Stimulated activated effector memory CD8-positive, alpha-beta T cell treated with anti-CD3 and anti-CD28 coated beads, Interleukin-12 subunit alpha, Interleukin-12 subunit beta, amount 100 ng/mL, for 72 hours (primary cell): Measurements from ENCODE around the gene NFYB.
A peak's percentile ranks its signal among the peaks of the same experiment; 100 is the strongest.

ENCODE experiments used
- ATAC-seq: fragments of 150-1000 bp; cut with Tn5 transposase; 2 replicates; pipeline ENCODE4 v1.10.0; 2021
- DNase-seq, 2 donors: peaks; one replicate each; pipeline ENCODE4 v3.0.0; 2021 to 2022; ENCODE audit warnings: low spot score in 2 of 2
- H3K27ac Mint-ChIP-seq: one replicate; pipeline ENCODE4 v1.8.0; 2022; ENCODE audit warnings: mild to moderate bottlenecking, mixed read lengths
- H3K36me3 Mint-ChIP-seq: one replicate; pipeline ENCODE4 v1.8.0; 2022; ENCODE audit warnings: mild to moderate bottlenecking, mixed read lengths
- H3K4me1 Mint-ChIP-seq: one replicate; pipeline ENCODE4 v1.8.0; 2022; ENCODE audit warnings: mixed read lengths
- H3K4me3 Mint-ChIP-seq: one replicate; pipeline ENCODE4 v1.8.0; 2022; ENCODE audit warnings: mild to moderate bottlenecking, mixed read lengths
- H3K9me3 Mint-ChIP-seq: one replicate; pipeline ENCODE4 v1.8.0; 2022; ENCODE audit warnings: mixed read lengths

Gene NFYB

DNA sequence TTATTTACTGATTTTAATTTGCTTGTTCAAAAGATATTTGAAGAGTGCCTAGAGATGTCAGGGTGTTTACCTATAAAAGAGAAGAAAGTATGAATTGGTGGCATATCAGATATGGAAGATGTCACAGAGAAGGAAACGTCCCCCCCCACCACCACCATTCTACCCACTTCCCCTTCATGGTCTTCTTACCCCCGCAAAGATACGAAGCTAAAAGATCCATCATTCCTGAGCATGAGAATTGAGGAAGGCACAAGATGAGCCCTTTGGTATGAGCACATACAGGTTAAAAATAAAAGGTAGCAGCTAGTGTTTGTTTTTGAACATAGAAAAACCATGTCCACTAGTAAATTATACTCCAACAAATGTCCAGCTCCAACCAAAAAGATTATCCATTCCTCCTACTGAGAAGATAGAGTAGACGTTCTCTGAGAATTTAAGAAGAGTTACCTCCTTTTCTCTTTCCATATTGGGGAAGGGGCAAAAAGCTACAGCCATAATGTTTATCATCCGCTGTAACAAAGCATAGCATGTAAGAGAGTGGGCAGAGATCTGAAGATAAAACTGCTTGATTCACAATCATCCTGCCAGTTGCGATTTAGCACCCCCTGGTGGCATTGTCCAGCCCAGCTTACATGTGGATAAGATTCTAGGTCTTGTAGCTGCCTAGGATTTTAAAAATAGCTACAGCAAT, 29.1 kb downstream of the NFYB start:
- H3K36me3 Mint-ChIP-seq = peaks cover 9% of the 10 kb centered on the region
- no peak overlapping the region for H3K27ac Mint-ChIP-seq
- H3K4me1 Mint-ChIP-seq = peaks cover 15% of the 10 kb centered on the region
- H3K4me3 Mint-ChIP-seq = no peak overlapping the region
- DNase-seq (peak; percentile 78 to 91), ATAC-seq (peak; percentile 94)
- H3K9me3 Mint-ChIP-seq = no peaks in the 10 kb centered on the region

DNA sequence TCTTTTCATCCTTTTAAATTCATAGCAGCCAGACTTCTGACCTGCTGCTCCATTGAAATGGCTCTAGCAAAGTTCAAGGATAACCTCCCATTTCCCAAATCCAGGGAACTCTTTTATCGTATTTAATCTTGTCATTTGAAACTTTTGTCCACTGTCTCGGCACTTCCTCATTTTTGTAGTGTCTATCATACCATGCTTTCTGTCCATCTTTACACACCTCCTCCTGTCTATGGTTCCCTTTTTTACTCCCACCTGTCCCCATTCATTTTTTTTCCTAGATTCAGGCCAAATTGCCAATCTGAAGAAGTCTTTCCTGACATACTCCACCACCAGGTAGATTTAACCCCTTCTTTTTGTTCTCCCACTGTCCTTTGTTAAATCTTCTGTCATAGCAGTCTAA, 31.0 kb downstream of the NFYB start:
- H3K4me1 Mint-ChIP-seq = peaks cover 15% of the 10 kb centered on the region
- no peaks in the 10 kb centered on the region for H3K9me3 Mint-ChIP-seq
- no peak for ATAC-seq
- H3K27ac Mint-ChIP-seq = no peak overlapping the region
- H3K4me3 Mint-ChIP-seq = no peak overlapping the region
- DNase-seq = no peak
- peaks cover 22% of the 10 kb centered on the region for H3K36me3 Mint-ChIP-seq

- Mint-ChIP-seq H3K27ac (no peak overlapping the region), H3K4me3 (no peak overlapping the region), H3K36me3 (peaks cover 37% of the 10 kb centered on the region), H3K4me1 (peaks cover 10% of the 10 kb centered on the region), H3K9me3 (no peaks in the 10 kb centered on the region)
- DNase-seq (no peak), ATAC-seq (no peak)
Measured at GRCh38 chr12:104105461-104105860, 32.5 kb downstream of the NFYB start.

- peaks cover 94% of the 10 kb centered on the region for H3K36me3 Mint-ChIP-seq
- no peak for ATAC-seq
- H3K4me1 Mint-ChIP-seq = peaks cover 10% of the 10 kb centered on the region
Measured at GRCh38 chr12:104097954-104098353, 40.1 kb downstream of the NFYB start.

GRCh38 chr12:104095289-104095688, 42.7 kb downstream of the NFYB start:
- ATAC-seq = peak; percentile 65
- Mint-ChIP-seq H3K9me3 (no peaks in the 10 kb centered on the region), H3K27ac (no peak overlapping the region), H3K36me3 (peaks cover 77% of the 10 kb centered on the region), H3K4me3 (no peak overlapping the region), H3K4me1 (peaks cover 10% of the 10 kb centered on the region)
- DNase-seq = no peak

More at GRCh38 chr12:104097954-104098353, 40.1 kb downstream of the NFYB start:
- Mint-ChIP-seq H3K27ac (no peak overlapping the region), H3K4me3 (no peak overlapping the region), H3K9me3 (no peaks in the 10 kb centered on the region)
- no peak for DNase-seq

GRCh38 chr12:104094284-104094683, 43.7 kb downstream of the NFYB start:
- H3K36me3 Mint-ChIP-seq = peaks cover 80% of the 10 kb centered on the region
- H3K4me1 Mint-ChIP-seq = peaks cover 10% of the 10 kb centered on the region
- DNase-seq = no peak
- no peaks in the 10 kb centered on the region for H3K9me3 Mint-ChIP-seq
- H3K4me3 Mint-ChIP-seq = no peak overlapping the region
- no peak overlapping the region for H3K27ac Mint-ChIP-seq
- ATAC-seq = no peak

GRCh38 chr12:104091136-104091535, 46.9 kb downstream of the NFYB start:
- H3K36me3 Mint-ChIP-seq = peaks cover 74% of the 10 kb centered on the region
- DNase-seq (no peak), ATAC-seq (no peak)
- H3K4me3 Mint-ChIP-seq = no peak overlapping the region
- H3K27ac Mint-ChIP-seq = no peak overlapping the region
- H3K9me3 Mint-ChIP-seq = no peaks in the 10 kb centered on the region
- H3K4me1 Mint-ChIP-seq = peaks cover 10% of the 10 kb centered on the region

DNA sequence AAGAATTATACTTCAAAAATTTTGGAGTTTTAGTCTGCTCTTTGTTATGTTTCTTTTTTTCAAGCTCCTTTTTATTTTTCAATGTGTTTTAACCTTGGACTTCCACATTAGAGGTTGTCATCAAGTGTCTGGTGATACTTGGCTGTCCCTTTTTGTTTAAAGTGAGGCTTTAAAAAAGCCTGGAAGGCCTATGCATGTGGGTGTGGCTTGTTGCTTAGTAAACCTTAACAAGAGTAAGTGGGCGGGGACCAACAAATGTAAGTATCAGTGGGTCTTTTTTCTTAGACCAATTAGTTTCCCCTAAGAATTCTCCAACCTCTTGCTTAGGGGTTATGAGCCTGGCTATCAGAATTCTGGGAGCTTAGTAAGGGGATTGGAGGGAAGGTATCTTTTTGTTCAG, 47.3 kb downstream of the NFYB start:
- DNase-seq (no peak), ATAC-seq (no peak)
- Mint-ChIP-seq H3K36me3 (peaks cover 74% of the 10 kb centered on the region), H3K27ac (peak overlapping the region; percentile 48), H3K9me3 (no peaks in the 10 kb centered on the region), H3K4me1 (peaks cover 10% of the 10 kb centered on the region), H3K4me3 (no peak overlapping the region)

DNA sequence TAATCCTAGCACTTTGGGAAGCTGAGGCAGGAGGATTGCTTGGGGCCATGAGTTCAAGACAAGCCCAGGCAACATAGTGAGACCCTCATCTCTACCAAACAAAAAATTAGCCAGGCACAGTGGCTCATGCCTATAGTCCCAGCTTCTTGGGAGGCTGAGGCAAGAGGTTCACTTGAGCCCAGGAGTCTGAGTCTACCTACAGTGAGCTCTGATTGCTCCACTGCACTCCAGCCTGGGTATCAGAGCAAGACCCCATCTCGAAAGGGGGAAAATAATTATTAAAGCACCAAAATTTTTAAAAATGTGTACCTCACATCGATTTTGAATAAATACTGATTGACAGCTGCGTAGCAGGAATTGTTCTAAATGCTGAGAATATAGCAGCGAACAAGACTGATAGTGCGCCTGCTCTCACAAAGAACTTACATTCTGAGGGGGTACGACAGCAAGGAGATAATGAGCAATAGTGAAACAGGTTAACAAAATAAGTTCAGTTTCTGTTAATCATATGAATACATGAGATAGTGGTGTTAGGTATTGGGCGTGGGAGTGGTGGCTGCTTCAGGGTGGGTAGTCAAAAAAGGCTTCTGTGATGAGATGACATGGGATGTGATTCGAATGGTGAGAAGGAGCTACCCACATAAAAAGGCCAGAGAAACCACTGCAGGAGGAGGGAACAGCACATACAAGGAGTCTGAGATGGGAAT, 54.1 kb downstream of the NFYB start:
- ATAC-seq (peak; percentile 99), DNase-seq (peak in 1 of 2 donors; percentile 73)
- peaks cover 68% of the 10 kb centered on the region for H3K36me3 Mint-ChIP-seq
- peaks cover 18% of the 10 kb centered on the region for H3K4me1 Mint-ChIP-seq
- peak overlapping the region; percentile 28 for H3K4me3 Mint-ChIP-seq
- H3K9me3 Mint-ChIP-seq = no peaks in the 10 kb centered on the region
- H3K27ac Mint-ChIP-seq = peak overlapping the region; percentile 1

GRCh38 chr12:104080764-104081163, 57.2 kb downstream of the NFYB start:
- DNase-seq (no peak), ATAC-seq (no peak)
- Mint-ChIP-seq H3K9me3 (no peaks in the 10 kb centered on the region), H3K36me3 (peaks cover 62% of the 10 kb centered on the region), H3K27ac (no peak overlapping the region), H3K4me3 (no peak overlapping the region), H3K4me1 (peaks cover 34% of the 10 kb centered on the region)

DNA sequence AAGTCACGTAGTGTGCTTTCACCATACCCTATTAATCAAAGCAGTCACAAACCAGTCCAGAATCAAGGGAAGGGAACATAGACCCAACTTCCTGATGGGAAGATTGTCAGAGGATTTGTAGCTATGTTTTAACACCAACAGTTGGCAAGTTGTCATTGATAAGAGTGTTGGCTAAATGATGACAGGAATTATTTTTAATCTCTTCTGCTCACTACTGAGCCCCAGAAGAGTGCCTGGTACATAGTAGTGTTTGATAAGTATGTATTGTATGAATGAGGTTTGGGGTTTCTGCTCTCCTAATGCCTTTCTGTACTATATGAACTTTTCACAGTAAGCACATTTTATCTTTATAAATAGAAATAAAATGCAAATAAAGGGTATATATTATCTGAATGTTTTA, 59.0 kb downstream of the NFYB start:
- no peak for DNase-seq
- H3K4me3 Mint-ChIP-seq = no peak overlapping the region
- H3K36me3 Mint-ChIP-seq = peaks cover 62% of the 10 kb centered on the region
- no peaks in the 10 kb centered on the region for H3K9me3 Mint-ChIP-seq
- H3K4me1 Mint-ChIP-seq = peaks cover 25% of the 10 kb centered on the region
- no peak overlapping the region for H3K27ac Mint-ChIP-seq
- ATAC-seq = no peak

DNA sequence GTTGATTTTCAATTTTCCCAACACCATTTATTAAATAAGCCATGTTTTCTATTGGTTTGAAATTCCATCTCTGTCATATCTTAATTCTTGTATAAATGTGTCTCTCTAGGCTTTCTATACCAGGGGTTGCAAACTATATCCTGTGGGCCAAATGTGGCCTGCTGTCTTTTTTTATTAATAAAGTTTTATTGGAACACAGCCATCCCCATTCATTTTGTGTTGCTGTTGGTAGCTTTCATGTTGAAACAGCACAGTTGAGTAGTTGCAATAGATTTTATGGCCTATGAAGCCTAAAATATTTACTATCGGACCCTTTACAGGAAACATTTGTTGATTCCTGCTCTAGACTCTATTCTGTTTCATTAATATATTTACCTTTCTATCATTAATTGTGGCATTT, 64.3 kb downstream of the NFYB start:
- Mint-ChIP-seq H3K36me3 (peaks cover 86% of the 10 kb centered on the region), H3K27ac (no peak overlapping the region), H3K4me1 (peaks cover 26% of the 10 kb centered on the region), H3K4me3 (no peak overlapping the region), H3K9me3 (no peaks in the 10 kb centered on the region)
- ATAC-seq = no peak
- no peak for DNase-seq

- H3K36me3 Mint-ChIP-seq = peaks cover 92% of the 10 kb centered on the region
- H3K4me3 Mint-ChIP-seq = no peak overlapping the region
- no peak overlapping the region for H3K27ac Mint-ChIP-seq
- no peak for DNase-seq
- no peaks in the 10 kb centered on the region for H3K9me3 Mint-ChIP-seq
- H3K4me1 Mint-ChIP-seq = peaks cover 24% of the 10 kb centered on the region
- ATAC-seq = no peak
Measured at GRCh38 chr12:104072099-104072498, 65.9 kb downstream of the NFYB start.
